HG03175 (cell line): ENCODE data around the gene CIT.

Experiments
- ATAC-seq: cut with Tn5 transposase; IDR thresholded peaks from one replicate; pipeline ENCODE4 v1.9.1; 2021; ENCODE audit warnings: mild to moderate bottlenecking, moderate library complexity; ENCODE audit not compliant: unreplicated experiment

CIT gene

DNA sequence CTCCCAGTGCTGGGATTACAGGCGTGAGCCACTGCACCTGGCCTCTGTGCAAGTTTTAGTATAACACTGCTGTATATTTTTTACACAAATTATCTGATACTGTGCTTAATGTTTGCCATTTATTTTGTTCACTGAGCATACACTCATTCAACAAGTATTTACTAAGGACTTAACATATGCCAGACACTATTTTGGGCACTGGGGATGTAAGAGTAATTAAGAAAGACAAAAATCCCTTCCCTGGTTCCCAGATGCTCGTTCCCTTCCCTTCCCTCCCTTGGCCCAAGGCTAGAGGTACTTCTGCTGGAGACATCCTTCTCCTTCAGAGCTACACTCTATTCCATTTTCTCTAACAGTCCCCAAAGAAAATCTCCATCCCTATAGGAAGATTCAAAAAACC lies 12.5 kb downstream of the CIT start:
- no peak for ATAC-seq

DNA sequence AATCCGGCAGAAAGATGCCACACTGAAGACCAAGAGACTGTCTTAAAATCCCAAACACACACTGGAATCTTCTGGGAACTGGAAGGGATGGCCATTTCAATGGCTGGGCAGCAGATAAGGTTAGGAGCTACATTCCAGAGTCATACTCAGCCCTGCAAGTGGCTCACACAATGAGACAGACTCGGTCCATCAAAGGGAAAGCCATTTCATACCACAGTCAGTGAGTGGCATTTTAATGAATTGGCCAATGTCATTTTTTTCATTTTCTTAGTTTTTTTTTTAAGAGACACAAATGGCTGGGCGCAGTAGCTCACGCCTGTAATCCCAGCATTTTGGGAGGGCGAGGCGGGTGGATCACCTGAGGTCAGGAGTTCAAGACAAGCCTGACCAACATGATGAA lies 17.9 kb downstream of the CIT start:
- ATAC-seq, result no peak

DNA sequence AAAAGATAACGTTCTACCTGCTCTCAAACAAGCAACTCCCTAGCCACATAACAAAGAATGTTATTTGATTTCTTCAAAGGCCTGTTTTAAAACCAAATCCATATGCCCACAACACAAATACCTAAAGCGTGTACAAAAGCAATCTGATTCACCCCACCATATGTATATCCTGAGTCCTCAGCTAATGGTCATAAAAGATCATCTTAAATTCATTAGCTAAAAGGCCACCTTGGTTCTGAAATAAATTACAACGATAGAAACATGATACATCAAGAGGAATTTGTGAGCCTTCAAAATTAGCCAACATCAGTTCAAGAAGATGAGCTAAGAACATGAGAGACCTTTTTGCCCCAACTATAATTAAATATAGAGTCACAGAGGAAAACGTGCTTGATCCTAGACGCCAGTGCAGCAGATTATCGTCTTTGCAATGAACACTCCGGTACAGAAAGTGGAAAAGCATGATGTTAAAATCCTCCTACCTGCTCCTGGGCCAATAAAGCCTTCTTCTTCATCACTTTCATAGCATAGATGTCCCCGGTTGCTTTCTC lies 20.0 kb downstream of the CIT start:
- no peak for ATAC-seq

DNA sequence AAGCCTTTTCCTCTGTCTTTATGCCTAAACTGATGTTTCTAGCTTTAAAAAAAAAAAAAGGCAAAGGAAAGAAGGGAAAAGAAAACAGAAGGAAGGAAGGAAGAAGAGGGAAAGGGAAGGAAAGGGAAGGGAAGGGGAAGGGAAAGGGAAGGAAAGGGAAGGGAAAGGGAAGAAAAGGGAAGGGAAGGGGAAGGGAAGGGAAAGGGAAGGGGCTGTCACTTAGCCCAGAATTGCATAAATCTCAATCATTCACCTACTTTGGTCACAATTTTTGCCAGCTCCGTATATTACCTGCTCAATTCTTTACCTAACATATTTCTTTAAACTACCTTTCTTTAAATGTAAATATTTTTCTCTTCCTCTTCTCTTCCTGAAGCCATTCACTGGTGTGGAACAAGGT lies 26.8 kb downstream of the CIT start:
- ATAC-seq, result no peak

DNA sequence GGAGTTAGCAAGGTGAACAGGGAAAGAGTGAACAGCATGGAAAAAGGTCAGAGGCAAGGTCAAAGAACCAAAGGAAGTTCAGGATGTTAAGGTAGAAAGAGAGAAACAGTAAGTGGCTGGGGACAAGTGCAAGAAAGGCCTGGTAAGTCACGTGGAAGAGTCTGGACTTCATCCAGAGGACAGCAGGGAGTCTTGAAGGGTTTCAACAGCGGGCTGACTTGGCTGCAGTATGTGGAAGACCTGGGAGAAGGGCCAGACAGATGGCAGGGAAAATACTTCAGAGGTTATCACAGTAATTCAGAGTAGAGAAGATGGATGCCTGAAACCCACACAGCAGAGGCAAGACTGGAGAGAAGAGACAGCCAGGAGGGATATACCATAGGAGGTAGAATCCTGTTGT lies 34.0 kb downstream of the CIT start:
- ATAC-seq, result no peak

DNA sequence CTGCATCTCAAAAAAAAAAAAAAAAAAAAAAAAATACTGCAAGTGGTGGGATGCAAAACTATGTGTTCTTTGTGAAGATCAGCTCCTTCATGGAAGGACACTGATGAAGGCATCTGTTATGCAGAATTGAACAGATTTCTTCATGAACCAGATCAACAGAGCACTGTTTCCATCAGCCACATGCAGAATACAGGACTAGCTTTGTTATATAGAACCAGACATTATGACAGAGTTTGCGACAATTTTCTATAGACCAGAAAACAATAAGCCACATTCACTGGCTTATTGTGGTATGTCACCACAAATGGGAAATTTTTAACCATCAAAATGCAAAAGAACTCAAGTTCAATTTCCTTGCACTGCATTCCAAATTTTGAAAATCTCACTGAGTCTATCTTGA lies 34.7 kb downstream of the CIT start:
- no peak for ATAC-seq

DNA sequence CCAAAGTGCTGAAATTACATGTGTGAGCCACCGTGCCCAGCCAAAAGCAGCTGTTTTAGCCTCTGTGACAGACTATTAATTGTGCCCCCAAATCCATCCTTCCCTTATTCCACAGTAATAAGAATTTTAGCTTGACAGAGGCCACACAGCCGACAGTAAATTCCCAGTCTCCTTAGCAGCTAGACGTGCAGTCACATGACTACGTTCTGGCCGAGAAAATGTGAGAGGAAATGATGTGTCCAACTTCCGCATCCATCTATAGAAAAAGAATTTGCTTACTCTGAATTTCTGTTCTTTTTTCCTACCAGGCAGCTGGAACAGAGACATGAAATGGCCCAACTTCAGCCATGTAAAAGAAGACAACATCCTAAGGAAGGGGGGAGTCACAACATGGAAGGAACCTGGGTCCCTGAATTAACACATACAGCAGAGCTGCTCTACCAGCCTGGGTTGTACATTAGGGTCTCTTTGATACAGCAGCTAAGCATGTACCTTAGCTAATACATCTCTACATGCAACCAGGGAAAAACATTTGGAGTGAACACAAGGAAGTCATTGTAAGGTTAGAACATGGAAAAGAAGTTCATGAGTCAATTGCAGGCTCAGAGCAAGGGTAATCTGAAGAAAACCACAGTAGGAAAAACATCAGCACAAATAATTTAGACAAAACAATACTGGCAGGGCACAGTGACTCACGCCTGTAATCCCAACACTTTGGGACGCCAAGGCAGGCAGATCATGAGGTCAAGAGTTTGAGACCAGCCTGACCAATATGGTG lies 35.5 kb downstream of the CIT start:
- ATAC-seq, result no peak

DNA sequence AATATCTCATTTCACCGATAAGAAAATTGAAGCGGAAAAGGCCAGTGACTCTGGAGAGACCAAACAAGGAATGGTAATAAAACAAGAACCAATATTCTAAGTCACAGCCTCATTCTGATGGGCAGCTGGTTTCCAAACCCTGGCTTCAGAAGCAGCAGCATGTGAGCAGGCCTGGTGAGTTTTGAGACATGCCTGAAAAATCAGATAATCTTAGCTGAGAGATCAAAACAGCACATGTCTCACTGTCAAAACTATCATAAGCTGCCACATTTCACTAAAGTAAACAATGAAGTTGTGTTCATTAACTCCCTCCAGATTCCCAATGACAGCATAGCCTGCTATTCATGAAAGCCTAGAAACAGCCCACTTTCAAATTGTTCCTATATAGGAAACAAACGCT lies 36.5 kb downstream of the CIT start:
- no peak for ATAC-seq

DNA sequence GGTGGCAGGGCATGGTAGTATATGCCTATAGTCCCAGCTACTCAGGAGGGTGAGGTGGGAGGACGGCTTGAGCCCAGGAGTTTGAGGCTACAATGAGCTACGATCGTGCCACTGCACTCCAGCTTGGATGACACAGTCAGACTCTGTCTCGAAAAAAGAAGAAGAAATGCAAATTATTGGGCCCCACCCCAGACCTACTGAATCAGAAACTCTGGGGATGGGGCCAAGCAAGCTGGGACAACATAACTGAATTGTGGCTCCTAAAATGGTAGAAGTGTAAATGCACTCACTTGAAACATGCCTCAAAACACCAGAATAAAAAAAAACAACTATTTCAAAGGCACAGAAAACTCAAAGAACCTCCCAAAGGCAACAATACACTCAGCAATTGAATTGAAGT lies 37.0 kb downstream of the CIT start:
- no peak for ATAC-seq

DNA sequence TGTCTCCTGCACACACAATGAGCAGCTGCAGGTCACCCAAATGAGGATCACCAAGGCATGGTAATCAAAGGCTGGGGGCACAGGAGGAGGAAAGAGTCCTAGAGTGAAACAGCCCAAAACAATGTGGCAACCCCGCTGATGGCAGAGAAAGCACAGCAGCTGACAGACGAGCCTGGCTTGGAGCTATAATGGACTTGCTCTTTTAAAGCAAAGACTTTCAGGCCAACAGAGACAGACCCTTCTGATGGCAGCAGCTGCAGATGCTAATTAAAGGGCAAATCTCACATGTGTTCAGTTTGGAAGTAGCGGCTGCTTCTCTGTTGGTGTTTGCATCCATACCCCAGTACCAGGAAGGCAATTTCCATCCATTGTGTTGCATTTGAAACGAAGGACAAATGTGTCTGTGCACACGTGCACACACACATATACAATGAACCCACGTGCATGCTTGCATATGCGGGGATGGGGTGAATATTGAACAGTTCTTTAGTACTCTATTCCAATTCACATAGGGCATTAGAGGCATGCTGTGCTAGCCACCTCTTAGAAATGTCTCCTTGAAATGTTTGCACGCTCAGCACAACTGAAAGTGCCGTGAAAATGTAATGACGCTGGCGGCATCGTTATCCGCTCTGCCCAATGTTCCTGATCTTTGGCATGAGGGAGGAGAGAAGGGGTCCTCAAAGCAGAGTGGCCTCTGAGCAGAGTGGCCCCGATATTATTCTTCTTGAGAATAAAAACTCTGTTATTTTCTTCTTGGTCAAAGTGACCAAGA lies 38.1 kb downstream of the CIT start:
- ATAC-seq, result no peak

DNA sequence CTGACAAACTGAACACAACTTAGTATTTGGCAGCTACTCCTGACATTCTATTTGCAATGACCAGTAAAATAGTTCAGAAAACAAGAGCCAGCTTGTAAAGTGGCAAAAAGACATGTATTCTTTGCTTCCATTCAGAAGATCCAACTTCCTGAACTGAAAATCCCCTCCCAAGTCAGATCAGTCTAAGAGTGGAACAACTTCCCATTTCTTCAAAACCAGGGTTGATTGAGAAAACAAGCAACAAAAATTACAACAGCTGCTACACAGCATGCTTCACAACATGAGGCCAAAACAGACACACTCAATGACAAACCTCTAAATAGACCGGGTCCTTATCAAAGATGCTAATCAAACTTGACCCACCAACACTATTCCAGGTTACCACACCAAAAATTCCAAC lies 40.3 kb downstream of the CIT start:
- ATAC-seq, result no peak

DNA sequence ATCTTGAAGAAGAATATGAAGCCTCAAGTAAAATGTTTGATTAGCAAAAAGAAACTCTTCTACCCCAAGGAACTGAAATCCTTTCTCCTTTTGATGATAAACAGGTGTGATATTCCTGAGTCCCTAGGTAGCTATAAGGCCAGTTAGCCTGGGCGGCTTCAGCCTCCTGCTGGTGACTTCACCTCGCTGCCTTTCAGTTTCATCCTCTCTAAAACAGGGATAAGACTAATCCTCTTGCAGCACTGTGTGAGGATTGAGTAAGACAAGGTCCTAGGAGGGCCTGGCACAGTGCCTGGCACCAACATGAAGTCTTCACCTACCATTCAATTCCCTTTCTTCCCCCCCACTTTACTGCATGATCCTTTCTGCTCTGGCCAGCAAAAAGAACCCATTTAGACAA lies 42.1 kb downstream of the CIT start:
- ATAC-seq, result no peak

DNA sequence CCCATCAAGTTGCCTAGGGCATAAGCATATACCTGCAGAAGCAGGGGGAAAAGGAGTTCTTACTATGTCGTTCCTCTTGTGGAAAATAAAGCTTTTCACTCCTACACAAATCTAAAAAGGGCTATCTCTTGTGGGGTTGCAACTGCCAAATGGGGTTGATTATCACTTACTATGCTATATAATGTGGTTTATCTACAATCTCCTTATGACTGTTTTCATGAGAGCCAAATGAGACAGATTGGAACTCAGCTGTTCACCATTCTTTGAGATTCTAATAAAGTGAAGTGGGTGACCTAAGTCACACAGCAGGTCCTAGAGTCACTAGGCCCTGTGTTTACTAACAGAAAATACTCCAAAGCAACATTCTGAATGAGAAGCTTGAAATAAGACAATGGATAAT lies 47.7 kb downstream of the CIT start:
- ATAC-seq, result no peak

DNA sequence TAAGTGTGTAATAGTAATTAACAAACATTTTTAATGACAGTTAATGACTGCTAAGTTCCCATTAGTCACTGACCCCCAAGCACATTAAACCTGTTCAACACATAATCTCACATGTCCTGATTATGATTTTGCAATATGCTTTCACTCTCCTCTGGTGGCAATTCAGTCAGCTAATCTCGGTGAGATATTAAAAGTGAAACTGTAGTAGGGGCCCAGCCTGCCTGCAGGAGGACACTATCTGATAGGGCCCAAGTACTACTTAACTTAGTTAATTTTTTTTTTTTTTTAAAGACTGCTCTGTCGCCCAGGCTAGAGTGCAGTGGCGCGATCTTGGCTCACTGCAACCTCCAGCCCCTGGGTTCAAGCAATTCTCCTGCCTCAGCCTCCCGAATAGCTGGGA lies 48.8 kb downstream of the CIT start:
- ATAC-seq, result no peak

DNA sequence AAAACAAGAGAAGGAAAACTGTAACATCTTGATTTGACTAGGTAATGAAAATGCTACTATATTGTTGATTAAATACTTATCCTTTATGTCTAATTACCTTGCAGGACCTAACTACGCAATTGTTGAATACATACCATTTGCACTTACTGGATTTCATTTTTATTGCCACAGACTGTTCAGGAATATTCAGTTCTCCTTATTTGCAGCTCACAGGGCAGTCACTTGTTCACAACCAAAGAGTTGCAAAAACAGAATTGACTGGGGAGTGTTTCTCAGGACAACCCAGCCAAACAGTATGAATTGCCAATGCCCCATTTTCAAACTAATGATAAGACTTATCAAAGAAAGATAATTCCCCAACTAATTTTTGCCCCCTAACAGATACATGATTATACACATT lies 49.4 kb downstream of the CIT start:
- ATAC-seq, result no peak

DNA sequence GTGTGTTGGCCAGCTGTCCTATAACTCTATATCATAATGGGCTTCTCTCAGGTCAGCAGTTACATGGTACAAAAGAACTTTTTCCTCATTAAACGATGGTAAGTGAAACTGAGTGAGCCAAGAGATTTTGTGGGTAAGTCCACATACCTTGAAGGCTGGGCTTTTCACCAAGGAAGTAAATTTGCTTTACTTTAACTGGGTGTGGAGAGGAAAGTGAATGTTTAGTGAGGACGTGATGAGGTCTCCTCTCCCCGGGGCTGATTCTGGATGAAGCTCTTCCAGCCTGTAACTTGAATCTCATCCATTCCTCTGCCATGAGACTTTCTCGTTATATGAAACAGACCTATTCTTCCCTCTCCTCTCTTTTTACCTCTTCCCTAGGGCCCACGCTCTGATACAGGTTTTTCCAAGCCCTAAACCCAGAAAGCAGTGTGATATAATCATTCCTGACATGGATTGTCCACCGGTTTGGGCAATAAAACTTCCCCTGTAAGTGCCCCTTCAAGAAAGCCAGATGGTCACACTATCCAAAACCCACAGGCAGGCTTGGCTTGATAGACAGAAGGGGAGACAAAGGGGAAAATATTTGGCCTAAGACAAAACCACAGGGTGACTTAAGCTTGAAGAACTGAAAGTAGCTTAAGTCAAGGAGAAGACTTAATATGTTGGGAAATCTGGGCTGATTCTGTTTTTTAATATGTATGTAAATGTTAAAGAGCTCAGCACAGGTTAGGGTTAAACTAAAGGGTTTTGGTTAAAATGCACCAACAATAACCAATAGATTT lies 50.3 kb downstream of the CIT start:
- ATAC-seq, result no peak

DNA sequence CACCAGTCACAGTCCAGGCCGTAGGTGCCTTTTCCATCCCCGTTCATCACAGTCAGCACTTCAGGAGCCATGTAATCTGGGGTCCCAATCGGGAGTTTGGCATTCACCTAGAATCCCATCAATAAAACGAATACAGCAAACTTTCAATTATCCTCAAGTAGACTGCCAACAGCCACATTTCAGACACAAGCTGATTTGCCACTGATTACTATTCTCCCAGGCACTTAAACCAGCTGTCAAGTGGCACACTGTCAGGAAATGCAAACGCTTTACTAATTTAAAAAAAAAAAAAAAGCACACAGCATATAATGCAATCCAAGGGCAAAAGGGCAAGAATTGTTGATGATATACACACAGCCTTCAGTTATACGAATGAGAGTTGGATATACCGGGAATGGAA lies 51.9 kb downstream of the CIT start:
- ATAC-seq, result no peak

DNA sequence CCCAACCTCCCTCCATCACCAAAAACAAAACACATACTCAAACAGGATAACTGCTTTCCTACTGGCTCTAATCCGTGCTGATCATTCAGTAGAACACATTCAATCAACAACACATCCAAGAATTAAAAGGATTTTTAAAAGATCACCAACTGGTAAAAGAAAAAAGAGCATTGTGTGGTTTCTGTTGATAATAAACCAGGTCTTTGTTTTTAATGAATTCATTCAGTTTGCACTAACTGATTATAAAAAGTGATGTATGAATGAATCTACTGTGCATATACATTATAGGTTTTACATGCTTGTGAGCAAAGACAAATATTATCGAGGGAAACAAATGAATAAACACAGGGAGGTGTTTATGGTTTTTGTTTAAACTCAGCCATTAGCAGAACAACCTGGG lies 55.1 kb downstream of the CIT start:
- no peak for ATAC-seq

DNA sequence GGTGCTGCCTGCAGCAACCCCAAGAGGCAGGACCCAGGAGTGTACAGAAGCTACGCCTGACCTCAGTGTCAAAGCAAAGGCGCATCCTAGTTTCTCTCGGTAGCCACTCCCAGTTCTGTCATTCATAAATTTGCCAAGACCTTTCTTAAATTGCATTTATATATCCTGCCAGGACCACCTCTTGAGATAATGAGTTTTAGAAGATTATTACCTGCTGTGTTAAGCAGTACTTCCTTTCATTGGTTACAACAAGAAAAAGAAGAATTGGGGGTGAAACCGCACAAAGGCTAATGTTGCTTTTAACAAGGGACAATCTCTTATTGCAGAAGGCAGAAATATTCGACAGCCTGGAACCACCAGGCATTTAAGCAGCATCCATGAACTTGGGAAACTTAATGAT lies 57.8 kb downstream of the CIT start:
- ATAC-seq, result no peak

DNA sequence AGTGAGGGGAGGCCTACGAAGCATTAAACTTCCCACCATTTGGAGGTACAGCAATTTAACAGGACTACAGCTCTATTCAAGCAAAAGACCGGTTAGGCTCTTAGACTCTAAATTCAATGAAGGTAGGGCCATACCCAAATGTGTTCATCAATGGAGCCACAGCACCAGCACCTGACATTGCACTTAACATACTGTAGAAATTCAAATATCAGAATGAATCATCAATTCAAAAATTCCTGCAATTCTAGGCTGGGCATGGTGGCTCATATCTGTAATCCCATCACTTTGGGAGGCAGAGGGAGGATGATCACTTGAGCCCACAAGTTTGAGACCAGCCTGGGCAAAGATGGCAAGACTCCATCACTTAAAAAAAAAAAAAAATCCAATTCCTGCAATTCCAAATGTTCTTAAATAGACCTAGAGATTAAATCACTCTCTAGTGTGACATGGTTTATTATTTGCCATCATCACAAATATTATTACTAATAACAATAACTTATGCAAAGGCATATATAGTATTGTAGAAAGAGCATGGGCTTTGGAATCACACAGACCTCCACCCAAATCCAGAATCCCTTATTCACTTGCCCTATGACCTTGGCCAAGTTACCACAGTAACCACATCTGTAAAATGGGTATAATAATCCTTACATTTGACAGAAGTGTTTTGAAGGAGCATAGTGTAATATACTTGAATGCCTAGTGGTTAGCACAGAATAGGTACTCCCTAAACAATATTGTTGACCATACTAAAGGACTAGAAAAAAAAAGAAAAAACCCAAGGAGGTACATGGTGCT lies 59.4 kb downstream of the CIT start:
- no peak for ATAC-seq

DNA sequence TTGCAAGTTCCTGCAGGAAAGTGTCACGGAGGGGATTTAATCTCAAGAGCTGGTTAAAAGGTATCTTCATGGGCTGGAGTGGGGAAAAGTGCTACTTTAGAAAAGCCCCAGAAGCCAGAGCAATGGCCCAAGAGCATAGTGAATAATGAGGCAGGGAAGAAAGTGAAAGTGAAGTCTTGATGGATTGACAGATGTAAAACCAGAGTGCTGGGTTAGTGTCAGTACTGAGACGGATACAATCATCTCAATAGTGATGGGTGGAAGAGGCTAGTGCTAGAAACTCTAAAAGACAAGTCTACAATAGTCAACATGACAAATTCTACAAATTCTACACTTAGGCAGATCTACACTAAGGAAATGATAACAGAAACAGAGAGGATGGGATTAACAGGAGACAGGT lies 68.1 kb downstream of the CIT start:
- no peak for ATAC-seq
